A673 (cell line): ENCODE measurements around the gene ARMH1. TPM values are rescaled to one million over a fixed set of nuclear protein-coding genes. Genes with fewer than 3 reads are reported as not detected.
"Not testable (repeated sequence)": the region's sequence is repeated elsewhere in the genome, so short reads cannot be mapped to it uniquely, and the experiment has no call there.

Experiments
- BruUV-seq: library from RNA; stranded (reverse); fragments of 400-500 nt; replicated peaks from 2 replicates; lab custom pipeline; 2021; lab: Mats Ljungman, UMichigan
- CTCF ChIA-PET: fragments of 300-600 bp; sonication (Branson Sonifier 250); formaldehyde crosslinking; loops from one replicate; lab custom pipeline; 2022; ENCODE audit warnings: antibody characterized with exemption; lab: Charles Lee
- POLR2A ChIA-PET: fragments of 300-600 bp; sonication (Branson Sonifier 250); formaldehyde crosslinking; loops from one replicate; lab custom pipeline; 2022; ENCODE audit warnings: antibody characterized with exemption; ENCODE audit not compliant: low non-redundant PET; lab: Charles Lee
- DNase-seq: peaks from one replicate; pipeline ENCODE4 v3.0.0-alpha.2; 2015; ENCODE audit warnings: low spot score
- H3K27ac ChIP-seq: fragments of 200-600 bp; sonication (generic); 2 replicates; pipeline ENCODE4 v1.5.1; 2016; ENCODE audit warnings: mixed run types, low read depth, mild to moderate bottlenecking, mixed read lengths, antibody characterized with exemption, low read length; ENCODE audit not compliant: poor library complexity, severe bottlenecking
- H3K27me3 ChIP-seq: fragments of 200-600 bp; sonication (generic); replicated peaks from 2 replicates; pipeline ENCODE4 v1.6.1; 2017; ENCODE audit warnings: mixed run types, low read depth, mild to moderate bottlenecking, mixed read lengths, antibody characterized with exemption, low read length; ENCODE audit not compliant: insufficient read depth, poor library complexity
- H3K36me3 ChIP-seq: fragments of 200-600 bp; sonication (generic); 2 replicates; pipeline ENCODE4 v1.6.1; 2016; ENCODE audit warnings: mixed run types, mild to moderate bottlenecking, mixed read lengths, antibody characterized with exemption, low read length; ENCODE audit not compliant: insufficient read depth, poor library complexity, severe bottlenecking
- H3K4me1 ChIP-seq: fragments of 200-600 bp; sonication (generic); 2 replicates; pipeline ENCODE4 v1.6.1; 2017; ENCODE audit warnings: mixed run types, mild to moderate bottlenecking, mixed read lengths, antibody characterized with exemption, low read length; ENCODE audit not compliant: insufficient read depth, poor library complexity, severe bottlenecking
- H3K4me3 ChIP-seq: fragments of 200-600 bp; sonication (generic); 2 replicates; pipeline ENCODE4 v1.5.1; 2016; ENCODE audit warnings: low read depth, mixed run types, mild to moderate bottlenecking, mixed read lengths, low read length; ENCODE audit not compliant: poor library complexity, severe bottlenecking
- H3K9me3 ChIP-seq: fragments of 200-600 bp; sonication (generic); 2 replicates; pipeline ENCODE4 v1.6.1; 2016; ENCODE audit warnings: mixed run types, low read depth, mild to moderate bottlenecking, mixed read lengths, antibody characterized with exemption, low read length; ENCODE audit not compliant: poor library complexity, severe bottlenecking
- CTCF ChIP-seq: fragments of 300-800, 200-600 bp; sonication (generic); conservative IDR thresholded peaks from 2 replicates; pipeline ENCODE4 v1.5.1; 2017; ENCODE audit warnings: low read depth, mild to moderate bottlenecking, antibody characterized with exemption, low read length, moderate library complexity, mixed read lengths
- EZH2 ChIP-seq: fragments of 200-600 bp; sonication (generic); IDR thresholded peaks from 2 replicates; pipeline ENCODE4 v1.6.1; 2017; ENCODE audit warnings: borderline replicate concordance, low read depth, mild to moderate bottlenecking, mixed read lengths, antibody characterized with exemption, low read length; ENCODE audit not compliant: poor library complexity, severe bottlenecking
- intact Hi-C: fragments of 100-400 bp; cut with micrococcal nuclease; formaldehyde crosslinking; loops from one replicate; pipeline ENCODE4 v1.10.0; 2022; ENCODE audit not compliant: unreplicated experiment
- total RNA-seq: library from RNA; stranded (reverse); gene quantifications from 2 replicates; pipeline ENCODE4 v1.2.3, GENCODE V29; 2021

The ARMH1 gene
- total RNA-seq, 1 experiment from 2014 or later = 0.26 TPM

GRCh38 chr1:44733784-44734183, 59.3 kb downstream of the ARMH1 start:
- no peak for DNase-seq
- no peaks in the 10 kb centered on the region for H3K27me3 ChIP-seq
- peaks cover 4% of the 10 kb centered on the region for H3K4me1 ChIP-seq
- no peaks in the 10 kb centered on the region for H3K9me3 ChIP-seq
- no peak overlapping the region for H3K27ac ChIP-seq
- BruUV-seq = no TSS peak
- ChIA-PET CTCF (no interaction called here), POLR2A (no interaction called here)
- TF ChIP-seq EZH2 = no peak
- intact Hi-C loops = loop anchor here (5.0 to 10.0 kb wide), 2 partner anchors 279 to 571 kb away; partner anchors contain the start of genes HECTD3 and UROD
- no peaks in the 10 kb centered on the region for H3K36me3 ChIP-seq
- no peak overlapping the region for H3K4me3 ChIP-seq

GRCh38 chr1:44735992-44736391, 61.5 kb downstream of the ARMH1 start:
- H3K4me1 ChIP-seq = peaks cover 10% of the 10 kb centered on the region
- H3K27ac ChIP-seq = no peak overlapping the region
- no peak overlapping the region for H3K4me3 ChIP-seq
- intact Hi-C loops = loop anchor here (10.0 kb wide), 1 partner anchor 569 kb away; no protein-coding TSS in a partner anchor
- CTCF ChIA-PET = no interaction called here
- no peaks in the 10 kb centered on the region for H3K9me3 ChIP-seq
- DNase-seq = no peak
- H3K36me3 ChIP-seq = peaks cover 3% of the 10 kb centered on the region
- POLR2A ChIA-PET = no interaction called here
- TF ChIP-seq EZH2 = no peak
- TF ChIP-seq CTCF = no peak
- no peaks in the 10 kb centered on the region for H3K27me3 ChIP-seq
- BruUV-seq = no TSS peak

GRCh38 chr1:44738953-44739306, 64.4 kb downstream of the ARMH1 start:
- Histone ChIP-seq H3K36me3 (peaks cover 30% of the 10 kb centered on the region), H3K4me3 (peak overlapping the region; percentile 91), H3K27ac (peak overlapping the region; percentile 96), H3K4me1 (peaks cover 30% of the 10 kb centered on the region)
- intact Hi-C loops = loop anchor here (10.0 kb wide), 1 partner anchor 566 kb away; no protein-coding TSS in a partner anchor
- POLR2A ChIA-PET = interaction anchor here (0.6 kb wide), 1 partner anchor 19 kb away, joined by 3 read pairs; no protein-coding TSS in a partner anchor
- TSS peak; percentile 99 for BruUV-seq
- H3K9me3 ChIP-seq, H3K27me3 ChIP-seq, DNase-seq, CTCF ChIA-PET: not testable (repeated sequence)

- DNase-seq = peak; percentile 99
- Histone ChIP-seq H3K36me3 (peaks cover 36% of the 10 kb centered on the region), H3K4me1 (peaks cover 30% of the 10 kb centered on the region), H3K27me3 (no peaks in the 10 kb centered on the region), H3K9me3 (no peaks in the 10 kb centered on the region), H3K27ac (peak within 1 kb of the TSS; percentile 96), H3K4me3 (peak within 1 kb of the TSS; percentile 91)
- ChIA-PET POLR2A (interaction anchor here (0.6 kb wide), 1 partner anchor 20 kb away, joined by 3 read pairs; no protein-coding TSS in a partner anchor), CTCF (no interaction called here)
- no peak for TF ChIP-seq CTCF
- TF ChIP-seq EZH2 = no peak
- BruUV-seq = no TSS peak
- intact Hi-C loops = loop anchor here (5.0 to 10.0 kb wide), 2 partner anchors 38 to 565 kb away; partner anchors contain the start of gene RPS8
These were observed 65.0 kb downstream of the ARMH1 start, which contains the start of gene KIF2C for GRCh38 chr1:44739307-44740178. Gene KIF2C, plus strand, starts transcription at chr1:44739837. Its CDS starts 96 bp downstream, at chr1:44739933.
